HG02885 (cell line): ENCODE data around the gene TRAPPC2L.

ENCODE experiments used
- ATAC-seq: cut with Tn5 transposase; IDR thresholded peaks from one replicate; pipeline ENCODE4 v1.9.1; 2021; ENCODE audit warnings: mild to moderate bottlenecking; ENCODE audit not compliant: unreplicated experiment, poor library complexity

The TRAPPC2L gene

DNA sequence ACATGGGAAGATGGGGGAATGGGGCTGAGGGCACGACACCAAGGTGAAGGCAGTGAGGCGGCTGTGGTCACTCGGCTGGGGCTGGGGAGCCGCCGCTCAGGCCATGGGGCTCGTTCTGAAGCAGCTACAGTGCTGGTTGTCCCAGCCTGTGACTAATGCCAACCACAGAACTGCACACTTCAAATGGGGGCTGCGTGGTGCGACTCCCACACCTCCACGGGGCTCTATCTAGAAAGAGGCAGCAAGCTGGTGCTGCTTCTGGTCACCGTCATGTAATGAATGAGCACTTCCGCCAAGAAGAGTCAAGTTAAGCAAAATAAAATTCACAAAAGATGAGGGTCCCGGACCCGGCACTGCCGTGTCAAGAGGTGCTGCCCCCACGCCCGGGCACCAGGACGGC is 20.1 kb upstream of the TRAPPC2L start:
- ATAC-seq = no peak

DNA sequence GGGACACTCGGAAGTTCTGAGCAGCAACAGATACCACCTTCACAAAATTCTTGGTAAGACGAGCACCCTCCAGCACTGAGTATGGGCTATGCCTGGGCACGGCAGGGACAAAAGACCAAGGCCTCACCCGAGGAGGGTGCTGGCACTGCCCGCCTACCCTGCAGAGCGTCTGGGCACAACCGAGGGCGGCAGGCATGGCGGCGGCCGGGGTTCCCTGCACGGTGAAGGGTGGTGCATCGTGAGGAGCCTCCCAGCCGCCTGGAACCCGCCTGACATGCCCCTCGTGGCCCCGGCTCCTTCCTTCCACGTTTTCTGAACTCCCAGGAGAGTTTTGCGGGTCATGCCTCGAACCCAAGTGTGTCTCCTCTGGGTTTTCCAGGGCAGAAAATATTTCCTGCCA is 19.1 kb upstream of the TRAPPC2L start:
- no peak for ATAC-seq

DNA sequence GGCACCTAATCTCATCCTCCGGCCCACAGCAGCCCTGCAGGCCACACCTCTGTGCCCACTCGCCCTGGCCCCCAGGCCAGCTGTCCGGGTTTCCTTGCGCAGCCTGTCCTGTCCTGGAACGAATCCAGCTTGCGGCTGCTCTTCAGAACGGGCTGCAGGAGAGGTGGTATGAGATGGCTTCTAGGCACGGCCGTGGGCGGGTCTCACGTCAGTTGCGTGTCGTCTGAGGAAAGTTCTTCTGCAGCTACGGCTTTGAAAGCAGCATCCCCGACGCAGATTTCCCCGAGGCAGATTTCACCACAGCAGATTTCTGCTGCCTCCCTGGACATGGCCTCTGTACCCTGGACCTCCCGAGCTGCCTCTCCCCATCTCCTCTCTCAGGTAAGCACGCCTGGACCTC is 18.4 kb upstream of the TRAPPC2L start:
- no peak for ATAC-seq

DNA sequence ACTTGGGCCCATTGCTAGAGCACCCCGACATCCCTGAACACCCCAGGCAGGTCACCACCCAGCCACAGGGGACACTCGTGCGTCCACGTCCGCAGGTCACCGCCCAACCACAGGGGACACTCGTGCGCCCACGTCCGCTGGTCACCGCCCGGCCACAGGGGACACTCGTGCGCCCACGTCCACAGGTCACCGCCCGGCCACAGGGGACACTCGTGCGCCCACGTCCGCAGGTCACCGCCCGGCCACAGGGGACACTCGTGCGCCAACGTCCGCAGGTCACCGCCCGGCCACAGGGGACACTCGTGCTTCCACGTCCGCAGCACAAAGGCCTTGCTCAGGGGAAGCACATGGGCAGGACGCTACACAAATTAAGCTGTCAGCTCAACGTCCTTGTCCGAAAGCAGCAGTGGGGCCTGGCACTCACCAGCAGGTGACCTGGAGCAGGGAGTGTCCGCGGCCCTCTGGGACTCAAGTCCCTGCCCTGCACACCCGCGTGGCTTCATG is 17.8 kb upstream of the TRAPPC2L start:
- no peak for ATAC-seq

DNA sequence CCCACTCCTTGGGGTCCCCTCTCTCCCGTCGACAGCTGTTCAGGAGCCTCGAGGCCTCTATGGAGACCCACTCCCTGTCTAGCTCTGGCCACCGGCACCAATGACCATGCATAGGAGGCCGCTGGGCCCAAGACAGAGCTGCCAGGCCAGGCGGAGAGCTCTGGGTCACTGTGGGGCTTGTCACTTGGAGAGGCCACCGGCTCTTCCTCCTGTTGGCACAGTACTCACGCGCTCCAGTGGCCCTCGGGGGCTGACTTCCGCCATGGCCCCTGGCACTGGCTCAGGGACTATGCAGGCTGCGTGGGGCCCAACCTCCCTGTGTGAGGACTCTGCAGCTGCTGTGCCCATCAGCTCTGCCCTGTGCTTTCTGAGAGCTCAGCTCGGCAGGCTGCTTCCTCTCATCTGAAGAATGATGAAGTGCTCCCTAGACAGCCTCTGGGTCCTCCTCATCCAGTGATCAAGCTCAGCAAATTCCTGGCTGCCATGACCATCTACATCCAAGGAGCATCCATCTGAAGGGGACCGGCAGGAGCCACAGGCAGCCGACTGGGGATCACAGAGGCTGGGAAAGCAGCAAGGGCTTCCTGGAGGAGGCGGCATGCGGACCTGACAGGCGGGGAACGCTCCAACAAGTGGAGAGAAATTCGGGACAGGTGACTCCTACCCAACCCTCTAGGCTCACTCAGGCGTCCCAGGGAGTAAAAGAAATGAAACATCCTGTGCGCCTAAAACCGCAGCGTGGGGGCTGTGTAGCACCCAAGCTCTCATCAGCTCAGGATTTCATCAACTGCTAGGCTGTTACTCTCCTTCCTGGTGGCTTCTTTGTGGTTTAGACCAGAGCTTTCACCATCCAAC is 17.0 kb upstream of the TRAPPC2L start:
- ATAC-seq = no peak

DNA sequence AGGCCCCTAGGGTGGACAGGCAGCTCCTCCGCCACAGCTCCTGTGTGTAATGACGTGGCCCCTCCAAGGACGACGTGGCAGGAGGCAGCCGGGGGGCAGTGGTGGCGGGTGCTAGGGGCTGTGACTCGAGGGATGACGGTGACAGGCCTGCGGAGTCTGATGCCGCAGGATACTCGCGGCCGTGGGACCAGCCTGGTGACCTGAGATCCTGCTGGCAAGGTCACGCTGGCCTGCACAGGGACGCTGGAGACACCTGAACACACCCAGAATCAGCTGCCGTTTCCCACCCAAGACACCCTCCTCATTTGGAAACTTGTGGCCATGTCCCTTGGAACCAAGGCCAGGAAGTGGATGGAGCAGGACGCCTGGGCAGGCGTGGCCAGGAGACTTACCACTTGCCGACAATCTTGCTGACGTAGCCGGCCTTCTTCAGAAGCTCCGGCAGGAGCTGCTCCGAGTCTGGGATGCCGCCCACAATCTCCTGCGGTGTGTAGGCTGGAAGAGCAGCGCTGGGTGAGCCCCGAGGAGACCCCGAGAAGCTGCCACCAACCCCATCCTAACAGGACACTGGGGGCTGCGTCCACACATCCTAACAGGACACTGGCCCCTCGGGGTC is 16.2 kb upstream of the TRAPPC2L start:
- ATAC-seq = no peak

DNA sequence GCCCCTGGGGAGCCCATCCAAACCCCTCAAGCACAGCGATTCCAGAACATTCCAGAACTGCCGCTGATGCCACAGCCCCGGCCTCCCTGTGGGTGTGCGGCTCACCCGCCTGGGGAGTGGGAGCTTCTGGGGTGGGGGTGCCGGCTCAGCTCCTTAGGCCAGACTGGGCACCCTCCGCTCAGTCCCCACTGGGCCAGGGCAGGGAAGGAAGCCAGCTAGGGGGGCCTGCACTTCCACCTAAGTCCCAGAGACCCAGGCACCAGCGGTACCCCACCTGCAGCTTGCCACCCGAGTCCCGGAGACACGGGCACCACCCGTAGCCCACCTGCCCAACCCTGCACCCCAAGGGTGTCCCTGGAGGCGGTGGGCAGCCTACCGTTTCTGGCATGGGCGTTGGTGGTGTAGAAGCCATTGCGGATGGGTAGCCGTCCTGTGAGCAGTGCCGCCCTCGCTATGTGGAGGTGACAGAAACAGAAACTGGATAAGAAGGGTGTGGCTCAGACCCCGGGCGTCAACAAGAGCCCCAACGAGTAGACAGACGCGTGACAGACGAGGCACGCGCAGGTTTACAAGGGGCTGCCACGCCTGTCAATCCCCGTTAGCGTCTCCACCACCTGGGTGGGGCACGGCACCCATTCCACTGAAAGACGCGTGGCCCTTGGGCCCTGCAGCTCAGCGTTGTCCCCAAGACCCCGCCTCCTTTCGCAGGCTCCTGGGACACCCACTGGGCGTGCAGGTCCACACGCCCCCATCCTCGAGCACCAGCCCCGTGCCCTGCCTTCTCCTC is 15.2 kb upstream of the TRAPPC2L start:
- no peak for ATAC-seq

DNA sequence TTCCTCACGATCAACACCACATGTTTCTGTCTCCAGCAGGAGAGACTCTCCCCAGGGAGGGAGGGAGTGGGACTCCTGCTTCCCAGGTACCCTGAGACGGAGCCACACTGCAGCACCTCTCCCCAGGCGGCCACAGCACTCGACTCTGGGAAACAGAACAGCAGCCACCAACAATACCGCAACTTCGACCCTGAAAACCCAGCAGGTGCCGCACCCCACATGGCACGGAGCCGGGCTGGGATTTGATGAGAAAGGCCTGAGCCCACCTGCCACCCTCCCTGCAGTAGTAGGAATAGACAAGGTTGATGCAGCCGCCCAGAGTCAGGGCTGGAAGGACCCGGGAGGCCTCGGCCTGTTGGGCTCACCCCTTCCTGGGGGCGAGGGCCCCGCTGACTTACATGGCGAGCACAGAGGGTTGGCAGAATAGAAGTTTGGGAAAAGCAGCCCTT is 14.6 kb upstream of the TRAPPC2L start:
- no peak for ATAC-seq

DNA sequence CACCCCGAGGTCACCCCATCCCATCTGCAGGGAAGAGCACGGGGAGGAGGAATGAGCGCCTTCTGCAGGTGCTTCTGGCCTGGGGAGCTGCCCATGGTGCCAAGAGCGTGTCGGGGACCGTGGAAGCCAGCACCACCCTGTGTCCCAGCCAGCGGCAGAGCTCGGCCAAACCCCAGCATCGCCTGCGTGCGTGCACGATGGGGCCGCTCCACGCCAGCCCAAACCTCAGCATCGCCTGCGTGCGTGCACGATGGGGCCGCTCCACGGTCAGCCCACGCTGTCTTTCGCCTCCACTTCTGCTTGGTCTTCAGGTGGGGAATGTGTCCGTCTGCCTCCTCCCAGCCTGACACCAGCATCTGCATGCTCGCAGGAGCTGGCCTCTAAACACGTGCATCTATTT is 14.1 kb upstream of the TRAPPC2L start:
- ATAC-seq = no peak

DNA sequence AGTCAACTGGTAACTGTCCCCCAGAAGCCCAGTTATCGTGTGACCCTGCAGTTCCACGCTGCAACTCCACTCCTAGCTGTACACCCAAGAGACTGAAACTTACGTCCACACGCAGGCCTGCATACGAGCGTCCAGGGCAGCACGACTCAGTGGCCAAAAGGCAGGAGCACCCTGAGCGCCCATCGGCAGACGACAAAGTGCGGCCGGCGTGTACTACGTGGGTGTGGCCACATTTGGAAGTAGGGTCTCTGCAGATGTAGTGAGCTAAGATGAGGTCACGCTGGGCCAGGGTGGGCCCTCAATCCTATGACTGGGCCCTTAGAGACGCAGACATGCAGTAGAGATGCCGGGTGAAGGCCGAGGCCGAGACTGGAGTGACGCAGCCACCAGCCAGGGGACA is 13.7 kb upstream of the TRAPPC2L start:
- no peak for ATAC-seq

DNA sequence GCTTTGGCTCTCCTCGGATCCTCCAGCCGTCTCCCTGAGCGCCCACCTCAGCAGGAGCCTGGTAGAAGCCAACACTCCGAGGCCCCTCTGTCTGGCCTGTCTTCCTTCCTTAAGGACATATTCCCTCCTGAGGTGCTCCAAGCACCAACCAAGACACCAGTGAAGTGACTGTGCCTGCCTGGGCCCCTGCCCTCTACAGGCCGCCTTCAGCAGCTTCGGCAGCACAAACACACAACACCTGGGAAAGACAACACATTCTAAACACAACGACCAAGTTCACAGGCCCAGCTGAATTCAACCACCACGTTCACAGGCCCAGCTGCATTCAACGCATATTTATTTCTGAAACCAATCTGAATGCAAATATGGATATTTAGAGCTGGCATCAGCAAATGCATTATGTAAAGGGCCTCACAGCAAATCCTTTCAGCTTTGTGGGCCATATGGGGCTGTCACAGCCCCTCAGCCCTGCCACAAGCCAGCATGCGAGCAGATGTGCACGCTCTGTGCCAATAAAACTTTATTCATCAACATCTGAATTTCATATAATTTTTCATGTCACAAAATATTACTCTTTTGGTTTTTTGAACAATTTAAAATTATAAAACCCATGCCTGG is 12.4 kb upstream of the TRAPPC2L start:
- no peak for ATAC-seq

DNA sequence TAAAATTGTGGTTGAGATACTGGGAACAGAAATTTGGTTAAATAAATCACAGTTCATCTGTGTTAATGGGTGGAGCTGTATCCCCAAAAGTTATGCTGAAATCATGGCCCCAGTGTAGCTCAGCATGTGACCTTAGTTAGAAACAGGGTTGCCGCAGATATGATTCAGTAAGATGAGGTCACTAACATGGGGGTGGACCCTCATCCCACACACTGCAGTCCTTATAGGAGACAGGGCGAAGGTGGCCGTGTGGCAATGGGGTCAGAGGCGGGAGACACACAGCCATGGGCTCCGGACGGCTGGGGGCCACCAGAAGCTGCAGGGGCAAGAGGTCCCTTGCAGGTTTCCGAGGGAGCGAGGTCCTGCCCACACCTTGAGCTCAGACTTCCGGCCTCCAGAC is 10.8 kb upstream of the TRAPPC2L start:
- ATAC-seq = no peak

DNA sequence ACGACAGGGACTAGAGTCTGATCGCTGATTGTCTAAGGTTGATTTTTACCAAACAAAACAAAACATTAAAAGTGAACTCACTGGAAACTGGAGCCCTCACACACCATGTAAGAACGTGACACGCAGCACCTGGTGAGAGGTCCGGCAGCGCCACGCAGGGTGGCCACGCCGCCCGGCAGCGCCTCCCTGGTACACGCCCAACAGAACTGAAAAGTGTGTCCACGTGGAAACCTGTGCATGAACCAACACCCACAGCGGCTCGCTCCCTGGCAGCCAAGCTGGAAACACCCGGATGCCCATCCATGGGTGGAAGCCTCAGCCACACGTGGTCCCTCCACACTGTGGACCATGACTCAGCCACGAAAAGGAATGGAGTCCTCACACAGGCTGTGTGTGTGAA is 9.3 kb upstream of the TRAPPC2L start:
- no peak for ATAC-seq

DNA sequence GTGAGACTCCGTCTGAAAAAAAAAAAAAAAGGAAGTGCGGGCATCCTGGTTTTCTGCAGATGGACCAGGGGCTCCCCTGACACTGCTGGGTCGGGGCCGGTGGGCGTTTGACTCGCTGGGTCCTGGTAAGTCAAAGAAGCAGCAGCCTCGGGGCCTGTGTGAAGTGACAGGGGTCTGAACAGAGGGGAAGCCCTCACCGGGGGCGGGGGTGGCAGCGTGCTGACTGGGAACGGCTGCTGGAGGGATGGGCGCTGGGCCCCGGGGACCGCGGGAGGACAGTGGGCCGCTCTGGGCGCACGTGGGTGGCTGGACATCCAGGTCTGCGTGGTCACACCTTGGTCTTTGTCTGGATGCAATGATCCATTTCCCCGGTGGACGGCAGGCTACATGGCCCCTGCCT is 8.4 kb upstream of the TRAPPC2L start:
- ATAC-seq = no peak

DNA sequence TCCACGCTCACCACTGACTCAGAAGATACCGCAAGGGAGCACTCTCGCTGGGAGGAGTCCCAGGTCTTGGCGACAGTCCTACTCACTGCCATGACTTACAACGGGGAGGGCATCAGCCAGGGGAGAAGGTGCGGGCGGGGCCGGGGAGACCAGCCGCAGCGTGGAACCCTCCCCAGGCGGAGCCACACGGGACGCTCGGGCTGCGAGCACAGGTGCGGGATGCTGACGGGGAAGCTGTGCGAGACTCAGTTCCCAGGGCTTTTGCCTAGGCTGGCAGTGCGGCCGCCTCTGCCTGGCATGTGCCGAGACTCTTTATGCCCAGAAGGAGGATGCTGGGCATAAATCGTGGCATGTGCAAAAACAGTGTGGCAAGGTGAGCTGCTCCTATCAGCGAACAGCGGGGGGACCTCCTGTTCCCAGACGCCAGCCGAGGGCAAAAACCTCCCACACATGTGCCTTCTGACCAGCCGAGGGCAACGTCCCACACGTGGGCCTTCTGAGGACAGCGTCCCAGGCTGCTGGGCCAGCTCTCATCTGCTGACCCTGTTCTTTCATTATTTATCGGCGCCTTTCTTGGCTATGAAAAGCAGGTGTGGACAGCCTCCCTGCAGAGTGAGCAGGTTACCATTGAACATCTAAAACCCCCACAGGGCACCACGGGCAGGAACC is 6.3 kb upstream of the TRAPPC2L start:
- no peak for ATAC-seq

DNA sequence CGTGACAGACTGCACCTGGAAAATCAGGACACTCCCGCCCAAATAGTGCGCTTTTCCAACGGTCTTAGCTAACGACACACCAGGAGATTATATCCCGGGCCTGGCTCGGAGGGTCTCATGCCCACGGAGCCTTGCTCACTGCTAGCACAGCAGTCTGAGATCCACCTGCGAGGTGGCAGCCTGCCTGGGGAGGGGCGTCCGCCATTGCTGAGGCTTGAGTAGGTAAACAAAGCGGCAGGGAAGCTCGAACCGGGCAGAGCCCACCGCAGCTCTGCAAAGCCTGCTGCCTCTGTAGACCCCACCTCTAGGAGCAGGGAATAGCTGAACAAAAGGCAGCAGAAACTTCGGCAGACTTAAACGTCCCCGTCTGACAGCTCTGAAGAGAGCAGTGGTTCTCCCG is 5.3 kb upstream of the TRAPPC2L start:
- ATAC-seq = no peak

DNA sequence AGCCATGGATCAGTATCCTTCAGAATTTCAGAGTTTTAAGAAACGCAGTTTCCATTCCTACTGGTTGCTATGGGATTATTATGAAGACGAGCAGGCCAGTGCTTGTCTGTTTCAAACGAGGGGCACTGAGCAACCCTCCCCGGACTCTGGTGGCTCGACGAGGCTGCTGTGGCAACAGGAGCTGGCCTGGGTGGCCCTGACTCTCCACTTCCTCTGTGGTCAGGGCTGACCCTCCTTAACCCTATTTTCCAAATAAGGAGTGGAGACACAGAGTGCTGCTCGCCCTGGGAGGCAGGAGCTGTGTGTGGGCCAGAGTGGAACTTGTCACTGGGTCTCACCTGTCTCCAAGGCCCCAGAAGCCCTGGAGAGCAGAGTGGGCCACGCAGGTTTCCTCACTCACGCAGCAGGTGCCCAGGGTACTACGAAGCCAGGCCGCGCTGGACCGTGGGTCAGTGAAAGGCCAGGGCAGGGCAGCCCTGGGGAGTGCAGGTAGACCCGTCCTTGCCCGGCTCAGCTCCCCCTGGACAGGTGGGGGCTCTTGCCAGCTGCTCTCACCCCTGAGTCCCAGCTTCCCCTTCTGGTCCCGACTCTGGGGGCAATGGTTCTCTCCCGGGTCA is 3.5 kb upstream of the TRAPPC2L start:
- ATAC-seq = no peak

DNA sequence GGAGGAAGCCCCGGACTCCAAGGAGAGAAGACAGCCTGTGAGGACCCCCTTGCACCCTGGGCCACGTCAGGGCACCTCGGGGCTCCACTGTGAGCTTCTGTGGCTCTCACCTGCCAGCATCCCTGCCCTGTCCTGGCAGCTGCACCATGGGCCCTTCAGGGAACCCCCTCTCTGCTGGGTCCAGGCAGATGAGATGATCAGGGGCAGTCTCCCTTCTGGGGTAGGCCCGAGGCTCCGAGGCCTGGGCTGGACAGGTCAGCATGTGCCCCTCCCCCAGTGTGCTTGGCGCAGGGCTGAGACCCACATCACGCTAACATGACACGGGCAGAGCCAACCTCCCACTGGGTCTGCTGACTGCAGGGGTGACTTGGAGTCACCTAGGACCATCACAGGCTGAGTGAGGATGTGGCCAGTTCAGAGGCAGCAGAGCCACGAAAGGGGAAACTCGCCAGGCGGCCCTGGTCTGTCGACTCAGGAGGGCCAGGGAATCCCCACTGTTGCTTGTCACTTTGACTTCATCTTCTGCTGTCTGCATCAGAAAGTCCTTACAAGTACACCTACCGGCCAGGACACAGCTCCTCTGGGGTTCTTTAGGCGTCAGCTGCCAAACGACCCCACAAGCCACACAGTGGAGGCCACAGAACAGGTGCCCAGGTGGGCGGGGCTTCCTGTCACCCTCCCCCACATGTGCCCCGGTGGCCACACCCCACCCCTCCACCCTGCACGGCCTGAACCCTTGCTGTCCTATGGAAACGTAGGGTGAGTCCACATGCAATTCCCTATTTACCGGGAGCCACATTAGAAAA is 2.4 kb upstream of the TRAPPC2L start:
- no peak for ATAC-seq

DNA sequence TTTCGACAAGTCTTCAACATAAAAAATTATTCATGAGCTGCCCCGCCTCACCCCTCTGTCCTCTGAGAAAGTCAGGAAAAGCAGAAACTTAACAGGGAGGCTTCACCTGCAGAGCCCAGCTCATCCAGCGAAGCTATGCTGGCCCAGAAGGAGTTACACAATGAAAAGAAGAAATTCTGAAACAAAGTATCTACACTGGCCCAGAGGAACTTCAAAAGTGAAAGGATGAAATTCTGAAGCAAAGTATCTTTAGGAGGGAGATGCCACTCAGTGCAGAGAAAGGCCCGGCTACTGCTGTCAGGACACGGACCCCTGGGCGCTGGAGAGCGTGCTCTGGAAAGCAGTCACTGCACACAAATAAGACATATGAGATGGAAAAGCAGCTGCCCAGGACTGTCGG is 1.8 kb upstream of the TRAPPC2L start:
- ATAC-seq = no peak
